NCI-H748 (cell line): Measurements from ENCODE around the gene NLGN1.

ENCODE experiments used
- DNase-seq: peaks from one replicate; lab custom pipeline; 2025; ENCODE audit not compliant: unreplicated experiment; lab: John Stamatoyannopoulos, UW

NLGN1 gene

DNA sequence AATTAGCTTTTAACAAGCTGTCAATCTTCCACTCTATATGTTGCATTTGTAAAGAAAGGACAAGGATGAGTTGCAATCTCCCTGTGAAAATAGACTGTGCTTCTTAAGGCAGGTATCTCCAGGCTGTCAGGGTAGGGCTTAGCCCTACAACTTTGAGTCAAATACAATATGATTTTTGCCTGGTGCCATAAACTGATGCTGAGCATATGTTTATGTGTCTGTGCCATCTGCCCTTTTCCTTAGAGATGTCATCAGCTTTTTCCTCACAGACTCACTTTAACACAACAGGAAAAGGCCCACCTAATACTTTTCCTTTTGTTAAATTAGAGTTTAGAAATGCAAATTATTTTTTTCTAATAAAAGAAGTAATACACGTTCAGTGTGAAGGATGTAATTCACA, 548.3 kb downstream of the NLGN1 start:
- DNase-seq: peak; percentile 3

DNA sequence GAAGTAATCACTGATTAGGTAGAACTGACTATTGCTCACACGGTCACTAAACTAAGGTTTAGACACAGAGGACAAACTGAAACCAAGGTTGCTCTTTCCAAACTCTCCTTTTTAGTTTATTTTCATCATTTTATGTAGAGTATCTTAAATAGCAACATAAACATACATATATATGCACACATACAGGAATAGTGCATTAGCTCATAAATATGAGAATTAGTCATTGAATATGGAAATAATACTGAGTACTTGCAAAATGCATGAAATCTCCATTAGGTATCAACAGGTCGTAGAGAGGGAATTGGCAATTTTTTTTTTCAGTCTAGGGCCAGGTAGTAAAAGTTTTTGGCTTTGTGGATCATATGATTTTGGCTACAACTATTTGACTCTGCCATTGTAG, 557.1 kb downstream of the NLGN1 start:
- DNase-seq: no peak

DNA sequence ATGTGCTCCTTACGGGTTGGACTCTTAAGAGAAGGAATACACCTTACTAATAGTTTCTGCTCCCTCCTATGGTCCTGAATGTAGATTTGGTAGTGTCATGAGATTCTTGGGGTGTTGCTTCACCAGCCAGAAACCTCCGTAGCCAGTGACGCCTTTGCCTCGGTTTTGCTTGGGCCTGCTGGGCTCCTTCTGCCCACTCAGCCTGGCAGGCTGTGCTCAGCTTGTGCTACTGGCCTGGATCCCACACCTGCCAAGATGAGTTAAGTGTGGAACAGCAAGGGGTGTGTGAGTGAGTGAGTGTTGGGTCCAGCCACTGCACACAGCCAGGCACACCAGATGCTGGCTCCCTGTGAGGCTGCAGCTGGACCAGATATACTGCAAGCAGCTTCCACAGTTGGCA, 560.1 kb downstream of the NLGN1 start:
- no peak for DNase-seq

DNA sequence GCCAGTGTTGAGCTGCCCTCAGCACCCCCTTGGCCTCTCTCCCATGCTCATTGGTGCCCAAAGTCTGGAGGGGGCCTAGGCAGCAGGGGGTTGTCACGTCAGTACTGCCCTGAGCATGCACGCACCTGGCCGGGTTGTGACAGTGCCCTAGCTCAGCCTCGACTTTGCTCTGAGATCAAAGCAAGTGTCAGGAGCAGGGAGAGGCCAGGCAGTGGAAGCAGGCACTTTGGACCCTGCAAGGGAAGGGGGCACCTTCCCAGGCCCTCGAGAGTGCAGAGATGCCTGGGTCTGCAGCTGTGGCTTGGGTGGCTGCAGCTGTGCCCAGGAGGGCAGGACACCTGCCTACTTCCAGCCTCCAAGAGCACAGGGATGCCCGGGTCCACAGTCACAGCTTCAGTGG, 561.3 kb downstream of the NLGN1 start:
- DNase-seq: no peak

DNA sequence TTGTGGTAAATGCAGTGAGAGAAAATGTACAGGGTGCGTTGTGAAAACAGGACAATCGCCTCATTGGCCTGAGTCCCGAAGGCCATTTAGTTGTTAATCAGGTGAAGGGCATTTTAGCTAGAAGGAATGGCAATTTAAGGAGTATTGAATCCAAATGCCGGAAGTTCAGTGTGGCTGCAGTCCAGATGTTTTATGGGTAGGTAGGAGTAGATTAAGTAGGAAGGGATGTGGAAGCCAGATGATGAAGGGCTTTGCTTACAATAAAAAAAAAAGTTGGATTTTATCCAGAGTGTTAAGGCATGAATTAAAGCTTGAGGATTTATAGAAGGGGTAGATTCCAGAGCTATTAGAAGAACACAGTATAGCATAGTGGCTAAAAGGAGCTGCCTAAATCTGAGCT, 572.7 kb downstream of the NLGN1 start:
- DNase-seq: no peak

DNA sequence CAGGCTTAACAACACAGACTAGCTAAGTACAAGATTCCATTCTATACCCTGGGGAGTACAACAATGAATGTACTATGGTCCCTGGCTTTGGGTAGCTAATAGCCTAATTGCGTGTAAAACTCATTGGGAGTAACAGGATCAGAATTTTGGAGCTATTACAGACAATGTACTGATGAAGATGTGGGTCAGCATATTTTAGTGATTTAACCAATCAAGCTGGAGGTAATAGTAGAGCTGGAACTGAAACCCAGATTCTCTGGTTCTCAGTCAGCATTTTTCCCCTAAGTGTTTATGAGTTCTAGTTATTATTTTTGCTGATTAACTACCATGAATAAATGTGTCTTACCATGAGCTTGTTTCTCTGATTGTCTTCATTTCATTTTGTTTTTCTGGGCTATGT, 578.7 kb downstream of the NLGN1 start:
- DNase-seq: no peak

DNA sequence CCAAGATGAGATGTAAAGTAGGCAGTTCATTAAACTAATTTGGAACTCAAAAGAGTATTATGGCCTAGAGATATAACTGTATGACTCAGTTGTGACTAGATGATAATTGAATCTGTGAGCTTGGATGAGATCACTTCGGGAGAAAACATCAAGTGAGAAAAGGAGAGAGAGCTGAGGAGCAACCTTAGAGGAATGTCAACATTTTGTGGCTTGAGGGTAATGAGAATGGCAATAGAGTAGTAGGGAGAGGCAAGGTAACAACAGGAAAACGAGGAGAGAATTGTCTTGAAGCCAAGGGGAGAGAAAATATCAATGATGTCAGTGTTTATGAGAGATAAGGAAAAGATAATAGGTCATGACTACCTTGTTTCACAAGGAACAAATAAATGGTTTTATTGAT, 580.2 kb downstream of the NLGN1 start:
- no peak for DNase-seq

DNA sequence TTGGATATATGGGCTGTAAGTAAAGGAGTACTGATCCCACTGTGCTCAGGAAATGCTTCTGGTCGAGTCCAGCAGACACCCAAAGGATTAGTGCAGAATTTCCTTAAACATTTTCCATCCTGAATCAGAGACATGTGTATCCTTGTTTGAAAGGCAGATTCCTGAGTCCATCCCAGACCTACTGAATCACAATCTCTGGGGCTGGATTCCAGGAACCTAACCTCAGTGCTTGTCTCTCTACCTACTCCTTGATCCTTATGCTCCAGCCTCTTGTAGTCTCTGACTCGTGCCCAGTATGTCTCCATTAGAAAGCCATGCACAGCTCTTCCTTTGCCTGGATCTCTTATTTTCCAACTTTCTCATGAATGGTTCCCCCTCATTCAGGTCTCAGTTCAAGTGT, 585.8 kb downstream of the NLGN1 start:
- DNase-seq: no peak

DNA sequence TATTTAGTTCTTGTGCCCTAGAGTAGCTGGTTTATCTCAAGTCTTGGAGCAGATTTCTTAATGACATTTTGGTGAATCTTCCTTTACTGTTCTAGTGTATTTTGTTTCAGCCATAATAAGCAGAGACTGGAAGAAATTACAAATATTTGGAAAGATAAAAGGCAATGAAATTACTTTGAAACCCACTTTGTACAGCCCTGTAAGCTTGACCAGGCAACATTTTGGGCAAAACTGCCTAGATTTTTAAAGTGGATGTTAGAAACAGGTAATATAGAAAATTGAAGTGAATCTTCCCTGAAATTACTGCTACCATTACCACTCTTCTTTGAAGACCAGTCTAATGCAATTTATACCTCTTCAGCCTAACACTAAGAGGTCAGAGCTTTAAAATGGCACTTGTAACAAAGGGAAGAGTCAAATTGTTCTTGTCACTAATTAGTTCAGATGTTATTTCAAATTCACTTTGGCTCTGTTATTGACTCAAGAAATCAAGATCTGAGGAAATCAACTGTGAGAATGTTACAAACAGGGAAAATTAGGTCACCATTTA, 589.4 kb downstream of the NLGN1 start:
- DNase-seq: no peak

DNA sequence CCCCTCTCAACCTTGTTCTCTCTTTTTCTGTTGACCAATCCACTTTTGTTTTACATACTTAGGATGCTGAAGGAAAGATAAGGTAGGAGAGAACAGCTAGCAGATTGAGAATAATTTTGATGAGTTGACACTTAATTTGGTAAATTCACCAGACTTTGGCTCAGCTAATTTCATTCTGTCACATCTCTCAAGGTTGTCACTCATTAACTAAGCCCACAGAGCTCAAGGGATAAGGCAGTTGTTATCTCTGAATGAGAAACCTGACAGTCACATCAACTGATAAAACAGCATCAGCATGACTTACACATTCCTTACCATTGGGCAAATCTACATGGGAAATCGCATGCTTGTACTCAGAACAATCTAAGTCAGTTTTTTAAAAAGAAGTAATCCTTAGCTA, 591.4 kb downstream of the NLGN1 start:
- no peak for DNase-seq

DNA sequence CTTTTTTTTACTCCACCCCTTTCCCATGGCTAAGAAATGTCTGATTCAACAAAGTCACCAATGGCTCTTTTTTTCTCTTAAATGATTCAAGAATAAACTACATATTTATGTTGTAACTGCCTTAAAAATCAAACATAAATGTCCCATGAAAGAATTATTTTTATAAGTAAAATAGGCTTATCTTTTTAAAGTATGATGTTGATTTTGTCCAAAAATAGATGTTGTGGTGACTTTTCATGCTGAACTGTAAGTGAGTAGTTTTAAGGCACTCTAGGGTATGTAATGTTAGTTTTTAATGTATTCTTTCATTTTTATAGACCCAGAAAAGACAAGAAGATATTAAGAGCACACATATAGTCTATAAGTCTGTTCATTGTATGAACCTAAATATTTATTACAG, 594.9 kb downstream of the NLGN1 start:
- DNase-seq: no peak

DNA sequence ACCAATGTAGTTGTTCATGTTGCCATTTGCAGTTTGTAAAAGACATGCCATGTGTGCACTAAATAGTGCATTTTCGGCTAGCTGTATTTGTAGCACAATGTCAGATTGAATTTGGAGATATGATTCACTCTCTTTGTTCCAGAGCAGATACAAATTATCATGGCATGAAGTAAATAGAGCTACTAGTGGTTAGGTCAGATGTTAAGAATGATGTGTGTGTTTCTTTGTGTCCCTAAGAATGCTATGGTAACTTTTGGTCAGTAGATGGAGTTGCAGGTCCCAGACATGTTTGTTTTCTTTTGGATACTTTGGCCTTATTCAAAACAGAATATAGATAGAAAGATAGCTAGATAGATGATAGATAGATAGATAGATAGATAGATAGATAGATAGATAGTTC, 595.8 kb downstream of the NLGN1 start:
- DNase-seq: peak; percentile 24

DNA sequence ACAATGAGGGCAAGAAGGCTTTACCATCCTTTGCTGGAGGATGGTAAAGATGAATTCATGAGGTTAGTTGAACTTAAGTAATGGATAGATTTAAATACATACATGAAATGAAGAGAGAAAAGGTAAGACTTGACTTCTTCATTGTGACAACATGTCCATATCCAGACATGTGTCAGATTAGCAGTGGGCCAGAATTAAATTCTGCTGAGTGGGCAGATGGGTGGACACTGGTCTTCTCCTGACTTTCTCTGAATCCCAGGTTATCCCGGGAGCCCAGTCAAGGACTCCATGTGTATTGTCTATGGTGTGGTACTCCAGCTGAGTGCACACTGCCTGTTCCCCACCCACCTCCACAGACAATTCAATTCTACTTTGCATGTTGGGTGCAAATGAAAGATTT, 603.1 kb downstream of the NLGN1 start:
- no peak for DNase-seq

DNA sequence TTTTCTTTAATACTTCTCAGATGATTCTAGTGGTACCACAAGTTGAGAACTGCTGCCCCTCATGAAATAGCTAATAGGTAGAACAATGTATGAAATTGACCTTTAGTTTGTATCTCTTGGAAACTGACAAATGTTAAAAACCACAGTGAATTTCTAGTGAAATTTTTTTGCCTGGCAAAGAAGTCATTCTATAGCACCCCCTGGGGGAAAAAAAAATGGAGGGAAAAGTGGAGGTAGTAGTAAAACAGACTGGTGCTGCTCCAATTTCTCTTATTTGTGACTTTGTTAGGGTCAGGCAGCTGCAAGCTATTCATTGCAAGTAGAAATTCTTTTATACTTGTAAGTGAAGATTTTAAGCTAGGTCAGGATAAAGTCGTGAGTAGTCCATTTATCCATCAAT, 605.0 kb downstream of the NLGN1 start:
- peak; percentile 23 for DNase-seq

DNA sequence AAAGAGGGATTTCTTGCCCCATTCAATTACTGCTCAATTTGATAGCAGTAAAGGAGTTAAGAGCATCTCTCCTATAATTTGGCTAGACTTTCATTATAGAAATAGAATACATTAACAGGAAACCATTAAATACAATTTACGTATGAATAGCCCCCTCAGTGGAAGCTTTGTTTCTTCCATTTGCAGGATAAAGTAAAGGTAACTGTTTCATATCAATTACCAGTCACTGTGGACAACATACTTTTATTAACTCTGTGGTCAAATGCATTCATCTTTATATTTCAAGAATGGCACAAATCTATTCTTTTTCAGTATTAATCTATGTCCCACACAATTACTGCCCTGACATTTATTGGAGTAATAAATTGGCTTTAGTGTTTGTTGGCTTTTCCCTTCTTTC, 613.4 kb downstream of the NLGN1 start:
- DNase-seq: no peak

DNA sequence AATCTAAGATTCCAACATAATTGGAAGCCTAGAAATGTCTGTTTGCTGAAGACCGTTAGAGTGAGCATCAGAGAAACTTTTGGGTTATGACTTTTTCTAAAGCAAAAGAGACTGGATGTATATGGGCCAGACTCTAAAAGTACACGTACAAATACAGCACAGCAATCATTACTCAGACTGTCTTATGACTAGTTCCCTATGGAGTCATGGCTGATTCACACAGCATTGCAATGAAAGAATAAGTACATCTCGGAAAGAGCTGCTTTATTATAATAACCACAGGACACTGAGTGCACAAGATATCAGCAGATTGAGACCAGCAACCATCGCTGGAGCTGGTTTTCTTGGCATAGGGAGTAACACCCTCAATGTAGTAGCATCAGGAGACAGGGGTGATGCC, 618.6 kb downstream of the NLGN1 start:
- DNase-seq: no peak

DNA sequence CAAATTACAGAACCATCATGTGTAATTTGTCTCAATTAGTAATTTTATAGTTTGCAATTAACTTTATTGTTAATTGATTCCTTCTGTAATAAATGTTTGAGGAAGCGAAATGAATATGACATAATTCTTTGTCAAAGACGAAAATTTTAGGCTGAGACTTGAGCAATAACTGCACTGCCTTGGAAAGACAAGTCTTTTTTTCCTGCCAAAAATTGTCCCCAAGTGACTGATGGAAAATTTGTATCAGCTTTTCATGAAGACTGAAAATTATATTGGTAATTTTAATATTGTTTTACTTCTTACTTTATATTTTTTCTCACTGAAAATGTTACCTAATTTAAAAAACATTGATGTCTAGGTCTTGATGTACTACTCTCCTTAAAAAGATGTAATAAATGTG, 622.6 kb downstream of the NLGN1 start:
- DNase-seq: no peak

DNA sequence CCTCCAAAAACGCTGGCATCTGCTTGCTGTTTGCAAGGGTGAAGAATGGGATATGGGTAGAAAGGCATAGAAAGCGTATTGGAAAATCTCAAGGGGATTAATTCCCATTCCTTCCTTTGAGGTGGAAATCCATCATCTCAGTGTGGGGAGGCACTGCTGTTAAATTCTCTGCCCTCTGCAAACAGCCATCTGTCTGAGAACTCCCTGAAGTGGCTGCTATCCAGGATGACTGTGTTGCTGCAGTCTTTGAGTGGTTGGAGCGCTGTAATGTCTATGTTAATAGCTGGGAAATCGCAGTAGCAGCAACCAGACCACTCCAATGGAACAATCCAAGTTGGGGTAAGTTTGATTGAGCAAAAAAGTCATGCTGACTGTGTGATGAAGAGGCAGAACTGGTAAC, 625.9 kb downstream of the NLGN1 start:
- DNase-seq: peak; percentile 17

DNA sequence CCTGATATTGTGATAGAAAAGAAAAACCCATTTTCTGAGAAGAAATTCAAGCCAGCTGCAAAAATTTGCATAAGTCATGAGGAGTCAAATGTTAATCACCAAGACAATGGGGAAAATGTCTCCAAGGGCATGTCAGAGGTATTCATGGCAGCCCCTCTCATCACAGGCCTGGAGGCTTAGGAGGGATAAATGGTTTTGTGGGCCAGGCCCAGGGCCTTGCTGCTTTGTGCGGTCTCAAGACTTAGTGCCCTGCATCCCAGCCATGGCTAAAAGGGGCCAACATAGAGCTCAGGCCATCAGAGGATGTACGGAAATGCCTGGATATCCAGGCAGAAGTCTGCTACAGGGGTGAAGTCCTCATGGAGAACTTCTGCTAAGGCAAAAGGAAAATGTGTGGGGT, 631.1 kb downstream of the NLGN1 start:
- no peak for DNase-seq

DNA sequence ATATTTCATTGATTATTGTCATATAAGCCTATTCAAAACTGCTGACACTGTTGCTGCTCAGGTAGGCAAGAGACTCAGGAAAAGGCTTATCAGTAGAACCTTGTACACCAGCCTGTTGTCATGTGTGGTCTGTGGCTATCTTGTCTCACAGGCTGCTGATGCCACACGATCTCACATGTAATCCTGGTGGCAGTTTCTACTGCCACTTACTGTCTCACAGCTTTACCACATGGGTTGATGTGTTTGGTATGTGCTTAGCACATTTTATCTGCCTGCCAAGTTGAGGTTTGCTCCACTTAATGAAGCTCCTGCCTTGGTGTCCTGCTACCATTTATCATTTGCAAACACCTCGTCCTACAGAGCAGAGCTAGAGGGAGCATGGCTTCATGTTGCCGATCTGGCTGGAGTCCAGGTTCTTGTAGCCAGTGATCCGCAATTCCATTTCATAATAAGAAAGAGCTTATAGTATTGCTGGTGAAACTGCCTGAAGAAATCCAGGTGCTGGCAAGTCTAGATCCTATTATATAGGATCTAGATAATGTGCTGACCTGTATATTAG, 637.9 kb downstream of the NLGN1 start:
- peak; percentile 5 for DNase-seq

DNA sequence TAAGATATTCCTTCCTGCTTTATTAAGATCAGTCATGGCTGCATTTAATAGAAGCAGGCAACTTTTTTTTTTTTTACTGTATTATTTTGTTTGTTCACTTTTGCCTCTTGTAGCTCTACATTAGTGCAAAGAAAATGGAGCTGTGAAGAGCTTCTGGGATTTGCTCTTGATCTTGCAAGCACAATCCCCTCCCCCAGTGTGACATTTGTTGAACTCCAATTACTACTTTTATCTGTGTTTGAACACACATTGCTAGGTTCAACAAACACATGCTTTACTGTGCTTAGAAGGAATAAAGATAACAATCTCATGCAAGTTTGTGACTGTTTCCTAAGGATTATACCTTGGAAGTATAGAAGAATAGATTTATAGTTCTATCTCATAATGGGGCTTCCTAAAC, 648.8 kb downstream of the NLGN1 start:
- no peak for DNase-seq

DNA sequence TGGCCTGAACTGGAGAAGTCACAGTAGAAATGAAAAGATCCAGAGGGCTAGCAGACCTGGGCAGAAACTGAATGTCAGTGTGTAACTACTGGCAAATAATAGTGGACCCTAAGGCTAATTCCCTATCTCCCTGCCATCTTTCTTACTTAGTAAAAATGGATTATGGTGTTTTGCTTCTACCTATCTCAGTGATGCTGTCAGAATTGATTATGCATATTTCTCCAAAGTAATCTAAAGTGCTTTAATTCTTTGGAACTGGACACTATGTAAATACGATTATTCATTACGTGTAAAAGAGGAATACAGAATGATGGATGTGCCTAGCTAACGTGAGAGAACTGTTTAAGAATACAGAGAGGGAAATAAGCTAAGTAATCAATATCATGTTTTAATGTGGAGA, 651.9 kb downstream of the NLGN1 start:
- no peak for DNase-seq

DNA sequence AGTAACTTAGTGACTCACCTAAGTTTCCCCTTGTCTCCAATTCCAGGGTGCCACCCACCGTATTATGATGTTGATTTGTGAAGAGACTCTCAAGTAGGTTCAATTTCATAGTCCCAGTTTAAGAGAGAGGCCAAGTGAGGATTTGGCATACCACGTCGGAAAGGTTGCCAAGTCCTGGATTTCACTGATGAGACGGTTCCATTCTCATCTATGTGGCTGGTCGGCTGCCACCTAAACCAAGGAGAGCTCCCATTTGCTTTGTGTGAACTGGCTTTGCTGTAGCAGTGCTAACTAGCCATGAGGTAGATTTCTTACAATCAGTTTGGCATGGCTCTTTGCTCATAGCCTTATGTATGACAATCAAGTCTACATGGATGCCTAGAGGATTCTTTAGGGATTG, 653.6 kb downstream of the NLGN1 start:
- DNase-seq: no peak

DNA sequence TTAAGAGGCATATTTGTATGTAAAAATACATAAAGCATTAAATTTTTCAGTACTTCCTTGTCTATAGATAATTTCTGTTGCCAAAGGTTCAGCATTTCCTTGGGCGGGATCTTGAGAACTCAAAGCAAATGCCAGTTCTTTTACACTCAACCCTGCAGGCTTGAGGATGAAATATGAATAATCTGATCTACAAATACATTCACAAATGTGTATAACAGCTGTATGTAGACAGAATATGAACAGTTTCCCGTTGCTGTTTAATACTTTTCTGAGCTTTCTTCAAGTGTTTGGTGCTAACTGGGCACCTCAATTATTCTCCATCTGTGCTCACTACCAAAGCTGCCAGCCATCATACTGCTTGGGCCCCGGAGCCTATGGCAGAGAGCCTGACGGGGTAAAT, 661.3 kb downstream of the NLGN1 start:
- DNase-seq: no peak
